ENCODE results near the gene OSBPL2. TPM values are rescaled to one million over a fixed set of nuclear protein-coding genes. Genes with fewer than 3 reads are reported as not detected.

OSBPL2 gene
- total and polyA plus RNA-seq, 4 donors = 9.9 to 19.7 (median 12.3) TPM

DNA sequence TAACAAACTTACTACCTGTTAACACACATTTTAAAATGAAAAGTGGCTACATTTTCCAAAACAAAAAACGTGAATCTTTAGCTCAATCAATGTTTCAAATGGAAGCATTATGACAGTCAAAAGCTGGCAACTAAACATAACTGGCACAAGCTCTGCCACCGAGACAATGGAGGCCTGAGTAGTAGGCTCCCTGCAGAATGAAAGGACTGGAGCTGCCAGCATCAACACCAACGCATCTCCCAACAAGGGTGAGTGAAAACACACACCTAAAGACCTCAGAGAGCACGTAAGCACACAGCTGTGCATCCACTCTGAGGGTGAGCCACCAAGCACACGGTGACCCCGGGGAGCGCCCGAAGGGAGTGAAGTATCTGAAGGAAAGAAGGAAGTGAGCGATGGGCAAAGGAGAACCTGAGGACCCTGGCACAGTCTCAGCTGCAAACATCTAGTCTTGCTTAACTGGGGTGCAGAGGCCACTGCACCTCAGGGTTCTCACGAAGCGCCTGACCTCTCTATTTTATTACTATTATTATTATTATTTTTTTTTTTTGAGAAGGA is 62.9 kb downstream of the OSBPL2 start:
- no peak for DNase-seq (ENCODE audit: low spot score)
- H3K9ac ChIP-seq (ENCODE audit: low read depth in 1 of 2, low read length in 2 of 2) = no peak overlapping the region
- TF ChIP-seq FOXA2 (IDR thresholded peaks at IDR 0.05) = no peak
- TF ChIP-seq GABPA (IDR thresholded peaks at IDR 0.05 in 1 of 2, conservative IDR thresholded peaks at IDR 0.05 in 1 of 2) = no peak
- TF ChIP-seq REST (IDR thresholded peaks at IDR 0.05) = no peak
- no peak for TF ChIP-seq TAF1 (conservative IDR thresholded peaks at IDR 0.05)
- TF ChIP-seq SP1 (IDR thresholded peaks at IDR 0.05) = no peak
- TF ChIP-seq CTCF (IDR thresholded peaks at IDR 0.05; ENCODE audit: low read depth, low read length, missing input control) = no peak
- no peak for TF ChIP-seq RAD21 (IDR thresholded peaks at IDR 0.05)
- TF ChIP-seq, protein P1, sequence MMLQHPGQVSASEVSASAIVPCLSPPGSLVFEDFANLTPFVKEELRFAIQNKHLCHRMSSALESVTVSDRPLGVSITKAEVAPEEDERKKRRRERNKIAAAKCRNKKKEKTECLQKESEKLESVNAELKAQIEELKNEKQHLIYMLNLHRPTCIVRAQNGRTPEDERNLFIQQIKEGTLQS (IDR thresholded peaks at IDR 0.05) = no peak
- no peak overlapping the region for H3K4me3 ChIP-seq (ENCODE audit: low read depth in 1 of 3, low read length in 3 of 3)
- H3K27me3 ChIP-seq (ENCODE audit: control insufficient read depth in 4 of 4, insufficient read depth in 4 of 4, low read length in 3 of 4) = no peaks in the 10 kb centered on the region
- no peaks in the 10 kb centered on the region for H3K9me3 ChIP-seq (ENCODE audit: control insufficient read depth in 4 of 4, low read length in 3 of 4)
- H3K36me3 ChIP-seq (ENCODE audit: control insufficient read depth in 4 of 4, insufficient read depth in 3 of 4, low read depth in 1 of 4, low read length in 3 of 4) = peaks cover 1 to 9% (median 6%) of the 10 kb centered on the region in 4 donors
- peaks cover 21 to 58% (median 48%) of the 10 kb centered on the region in 4 donors for H3K4me1 ChIP-seq (ENCODE audit: control insufficient read depth in 4 of 4, insufficient read depth in 4 of 4, low read length in 3 of 4)
- 87% methylated on average over 11 of the region's 11 CpGs for WGBS
- no peak overlapping the region for H3K27ac ChIP-seq (ENCODE audit: low read depth in 1 of 2, low read length in 2 of 2)

- Histone ChIP-seq H3K36me3 (ENCODE audit: control insufficient read depth in 4 of 4, insufficient read depth in 3 of 4, low read depth in 1 of 4, low read length in 3 of 4) (peaks cover 7 to 15% (median 12%) of the 10 kb centered on the region in 4 donors), H3K27ac (ENCODE audit: low read depth in 1 of 2, low read length in 2 of 2) (peak overlapping the region; percentile 100), H3K27me3 (ENCODE audit: control insufficient read depth in 4 of 4, insufficient read depth in 4 of 4, low read length in 3 of 4) (no peaks in the 10 kb centered on the region), H3K9me3 (ENCODE audit: control insufficient read depth in 4 of 4, low read length in 3 of 4) (no peaks in the 10 kb centered on the region), H3K9ac (ENCODE audit: low read depth in 1 of 2, low read length in 2 of 2) (peak overlapping the region in 1 of 2 donors; percentile 95), H3K4me3 (ENCODE audit: low read depth in 1 of 3, low read length in 3 of 3) (peak overlapping the region; percentile 20 to 79 (median 60)), H3K4me1 (ENCODE audit: control insufficient read depth in 4 of 4, insufficient read depth in 4 of 4, low read length in 3 of 4) (peaks cover 20 to 59% (median 50%) of the 10 kb centered on the region in 4 donors)
- peak; percentile 89 for DNase-seq (ENCODE audit: low spot score)
- 2% methylated on average over 24 of the region's 24 CpGs for WGBS
- TF ChIP-seq REST (IDR thresholded peaks at IDR 0.05) (peak; percentile 53), HNF4G (IDR thresholded peaks at IDR 0.05) (peak; percentile 8), EGR1 (IDR thresholded peaks at IDR 0.05; ENCODE audit: low read depth in 2 of 2) (no peak), TAF1 (conservative IDR thresholded peaks at IDR 0.05) (peak; percentile 33), GABPA (IDR thresholded peaks at IDR 0.05 in 1 of 2, conservative IDR thresholded peaks at IDR 0.05 in 1 of 2) (no peak), FOXA1 (IDR thresholded peaks at IDR 0.05) (no peak), FOXA2 (IDR thresholded peaks at IDR 0.05) (no peak), RXRA (IDR thresholded peaks at IDR 0.05) (peak; percentile 57 to 67), HNF4A (conservative IDR thresholded peaks at IDR 0.05) (peak; percentile 24 to 38), ZBTB33 (IDR thresholded peaks at IDR 0.05) (no peak), SP1 (IDR thresholded peaks at IDR 0.05) (peak; percentile 57), MAX (IDR thresholded peaks at IDR 0.05) (no peak)
- TF ChIP-seq, protein P1 (IDR thresholded peaks at IDR 0.05) = peak; percentile 37
Measured at GRCh38 chr20:62301773-62302340, 63.5 kb downstream of the OSBPL2 start.

Data from liver (tissue), 9 donors.